UCSD-AML1 (cell line): ENCODE data around the gene SRRD.

Experiments
- DNase-seq: peaks from one replicate; lab custom pipeline; 2025; ENCODE audit not compliant: unreplicated experiment; lab: John Stamatoyannopoulos, UW

The SRRD gene

GRCh38 chr22:26481694-26482093, 2.0 kb upstream of the SRRD start:
- no peak for DNase-seq

DNA sequence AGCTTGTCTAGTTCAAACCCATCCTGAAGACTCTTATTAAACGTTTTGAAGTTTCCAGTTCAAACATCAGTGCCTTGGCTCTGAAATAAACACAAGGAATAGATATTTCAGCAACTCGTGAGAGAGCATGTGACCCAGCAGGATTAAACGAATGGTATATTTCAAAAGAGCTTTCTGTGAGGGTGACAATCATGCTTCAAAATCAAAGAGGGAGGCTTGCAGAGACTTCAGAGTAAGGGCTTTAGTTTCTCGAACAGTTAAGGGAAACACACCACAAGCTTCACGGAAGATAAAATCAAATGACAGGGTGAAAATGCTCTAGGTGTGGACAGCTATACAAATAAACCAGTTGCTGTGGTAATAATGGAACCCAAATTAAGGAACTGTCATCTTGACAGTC, 1.5 kb upstream of the SRRD start:
- DNase-seq = no peak

DNA sequence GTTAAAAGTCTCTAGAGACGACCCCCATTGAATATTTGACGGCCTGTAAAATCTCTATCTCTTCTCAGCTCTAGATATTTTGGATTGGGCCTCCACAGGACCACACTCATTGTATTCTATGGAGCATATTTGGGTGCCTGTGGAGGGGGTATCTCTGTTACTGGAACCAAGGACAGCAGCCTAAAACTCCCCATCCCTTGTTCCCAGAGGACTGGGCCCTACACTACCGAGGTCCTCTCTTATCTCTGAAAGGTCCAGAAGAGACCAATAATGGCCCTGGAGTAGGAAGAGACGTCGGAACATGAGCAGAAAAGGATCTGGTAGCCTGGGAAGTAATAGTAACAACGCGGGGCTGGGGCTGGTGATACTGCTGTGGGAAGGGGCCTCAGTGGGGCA, 636 bp upstream of the SRRD start:
- no peak for DNase-seq

GRCh38 chr22:26484360-26484706, 656 bp downstream of the SRRD start:
- no peak for DNase-seq

DNA sequence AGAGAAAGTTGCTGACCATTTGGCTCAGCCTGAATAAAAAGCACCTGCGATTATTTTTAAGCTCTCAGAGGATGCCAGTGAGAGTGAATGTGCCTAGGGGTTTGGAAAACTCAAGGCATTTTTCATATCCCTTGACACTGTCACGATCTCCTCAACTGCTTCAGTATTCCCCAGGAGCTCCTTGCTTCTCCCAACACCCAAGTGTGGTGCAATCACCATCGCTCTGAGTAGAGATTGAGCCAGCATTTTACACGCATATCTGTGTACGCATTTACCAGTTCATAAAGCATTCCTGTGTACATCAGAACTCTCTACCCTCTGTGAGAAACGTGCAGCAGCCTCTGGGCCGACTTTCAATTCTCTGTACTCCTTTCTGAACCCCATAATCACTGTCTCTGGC, 1.3 kb downstream of the SRRD start:
- DNase-seq = no peak

GRCh38 chr22:26485806-26486390, 2.2 kb downstream of the SRRD start:
- DNase-seq = no peak

- DNase-seq = no peak
Measured at GRCh38 chr22:26486394-26486793, 2.7 kb downstream of the SRRD start.

- no peak for DNase-seq
Measured at GRCh38 chr22:26487996-26488395, 4.3 kb downstream of the SRRD start.

GRCh38 chr22:26489447-26490036, 5.9 kb downstream of the SRRD start:
- no peak for DNase-seq

- DNase-seq = no peak
Measured at GRCh38 chr22:26492220-26492619, 8.5 kb downstream of the SRRD start.

DNA sequence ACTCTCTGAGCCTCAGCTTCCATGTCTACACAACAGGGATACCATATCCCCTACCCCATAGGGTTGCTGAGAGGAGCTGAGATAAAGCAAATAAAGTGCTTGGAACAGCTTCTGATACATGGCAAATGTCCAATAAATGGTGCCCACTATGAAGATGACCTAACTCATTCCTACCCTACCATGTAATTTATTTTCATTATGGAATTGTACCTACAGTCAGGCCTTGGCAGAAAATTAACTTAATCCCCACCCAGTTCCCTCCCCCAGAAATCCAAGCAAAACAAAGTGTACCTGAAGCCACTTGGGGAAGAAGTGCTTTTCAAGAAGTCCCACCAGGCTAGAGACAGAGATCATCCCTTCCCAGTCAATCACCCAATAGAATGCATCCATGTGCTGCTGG, 10.8 kb downstream of the SRRD start:
- DNase-seq = no peak

- no peak for DNase-seq
Measured at GRCh38 chr22:26496456-26496855, 12.8 kb downstream of the SRRD start.

DNA sequence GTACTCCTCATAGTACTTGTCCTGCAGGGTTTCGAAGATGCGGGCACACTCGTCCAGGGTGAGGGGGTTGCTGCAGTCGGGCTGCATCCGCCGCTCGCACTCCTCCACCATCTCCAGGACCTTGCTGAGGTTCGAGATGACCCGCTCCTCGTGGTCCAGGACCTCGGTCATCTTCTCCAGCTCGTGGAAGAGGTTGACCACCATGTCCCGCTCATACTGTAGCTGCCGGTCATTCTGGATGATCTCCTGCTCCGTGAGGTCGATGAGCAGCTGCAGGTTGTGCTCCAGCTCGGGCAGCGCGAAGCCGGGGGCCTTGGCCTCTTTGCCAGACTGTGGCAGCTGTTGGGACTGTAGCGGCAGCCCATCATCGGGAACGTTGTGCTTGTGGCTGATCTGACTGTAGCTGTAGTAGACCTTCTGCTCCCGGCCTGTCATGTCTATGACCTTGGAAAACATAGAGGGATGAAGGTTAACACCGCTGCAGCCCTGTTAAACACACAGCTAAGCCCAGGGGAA, 15.6 kb downstream of the SRRD start:
- no peak for DNase-seq

GRCh38 chr22:26501996-26502395, 18.3 kb downstream of the SRRD start:
- DNase-seq = no peak

- peak; percentile 88 for DNase-seq
Measured at GRCh38 chr22:26502688-26503561, 19.2 kb downstream of the SRRD start.

- no peak for DNase-seq
Measured at GRCh38 chr22:26503758-26504157, 20.1 kb downstream of the SRRD start.

- DNase-seq = no peak
Measured at GRCh38 chr22:26508148-26508547, 24.5 kb downstream of the SRRD start.

DNA sequence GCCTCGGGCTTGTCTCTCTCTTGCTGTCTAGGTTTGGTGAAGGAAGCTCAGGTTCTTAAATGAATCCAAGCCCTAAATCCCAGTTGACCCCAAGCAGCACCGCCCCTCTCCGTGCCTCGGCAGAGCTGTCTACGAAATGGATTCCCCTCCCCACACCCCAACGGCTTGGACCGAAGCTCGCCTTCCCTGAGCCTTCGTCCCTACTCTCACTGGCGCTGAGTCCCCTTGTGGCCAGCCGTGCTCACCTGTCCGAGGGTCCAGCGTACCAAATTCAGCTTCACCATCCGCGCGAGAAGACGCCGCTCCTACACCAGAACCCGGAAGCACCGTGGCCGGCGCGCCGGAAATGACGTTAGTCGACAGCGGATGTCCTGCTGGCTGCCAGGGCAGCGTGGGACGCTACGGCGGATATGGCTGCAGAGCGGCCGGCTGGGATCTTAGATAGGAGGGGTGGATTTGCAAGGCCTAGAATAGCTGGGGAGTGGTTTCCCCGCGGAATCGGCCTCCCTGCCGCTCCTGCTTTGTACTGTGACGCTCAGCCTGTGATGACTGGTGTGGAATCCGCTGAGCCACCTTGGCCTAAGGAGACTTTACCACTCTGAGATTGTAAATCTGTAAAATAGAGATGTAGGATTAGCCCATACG, 28.6 kb downstream of the SRRD start, which contains the start of gene TFIP11:
Gene TFIP11, minus strand, starts transcription at position 325 of the 645 bp plus-strand sequence. CDS start 2,201 bp downstream, outside the sequence.
- DNase-seq = peak; percentile 91

DNA sequence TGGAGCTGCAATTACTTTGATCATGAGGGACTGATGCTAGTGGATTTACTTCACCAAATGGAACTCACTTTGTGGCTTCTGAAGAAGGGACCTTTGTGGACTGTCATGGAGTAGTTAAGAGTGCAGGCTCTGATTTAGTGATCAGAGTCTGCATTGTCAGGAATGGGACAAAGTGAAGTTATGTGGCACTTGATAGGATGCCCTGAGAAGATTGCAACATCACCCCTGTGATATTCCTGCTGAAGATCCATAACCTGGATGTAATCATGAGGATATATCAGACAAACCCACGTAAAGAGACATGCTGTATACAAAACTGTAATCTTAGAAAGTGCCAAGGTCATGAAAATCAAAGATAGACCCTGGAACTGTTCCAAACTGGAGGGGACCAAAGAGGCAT, 30.2 kb downstream of the SRRD start:
- no peak for DNase-seq

DNA sequence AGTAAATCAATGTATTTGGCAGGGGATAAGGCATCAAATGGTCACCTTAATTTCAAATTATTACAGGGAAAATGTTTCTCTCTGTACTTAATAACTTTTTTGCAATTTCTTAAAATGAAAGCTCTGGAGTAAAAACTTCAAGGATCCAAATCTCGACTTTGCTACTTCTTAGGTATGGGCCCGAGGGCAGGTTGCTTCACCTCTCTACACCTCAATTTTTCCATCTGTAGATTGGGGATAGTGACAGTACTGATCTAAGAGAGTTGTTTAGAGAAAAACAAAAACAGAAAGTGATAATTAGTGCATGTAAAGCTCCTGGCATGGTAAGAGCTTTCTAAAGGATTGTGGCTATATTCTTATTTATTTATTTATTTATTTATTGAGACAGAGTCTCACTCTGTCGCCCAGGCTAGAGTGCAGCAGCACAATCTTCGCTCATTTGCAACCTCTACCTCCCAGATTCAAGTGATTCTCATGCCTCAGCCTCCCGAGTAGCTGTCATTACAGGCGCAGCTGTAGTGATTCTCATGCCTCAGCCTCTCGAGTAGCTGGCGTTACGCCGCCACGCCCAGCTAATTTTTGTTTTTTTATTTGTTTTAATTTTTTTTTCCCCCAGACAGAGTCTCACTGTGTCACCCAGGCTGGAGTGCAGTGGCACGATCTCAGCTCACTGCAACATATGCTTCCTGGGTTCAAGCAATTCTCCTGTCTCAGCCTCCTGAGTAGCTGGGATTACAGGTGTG, 30.9 kb downstream of the SRRD start:
- DNase-seq = no peak

- DNase-seq = no peak
Measured at GRCh38 chr22:26515931-26516330, 32.3 kb downstream of the SRRD start.
